Measurements from ENCODE around the gene KLHL2. TPM values are rescaled to one million over a fixed set of nuclear protein-coding genes. Genes with fewer than 3 reads are reported as not detected.
A peak's percentile ranks its signal among the peaks of the same experiment; 100 is the strongest.

KLHL2 gene
- total and polyA plus RNA-seq, 2 of the 13 experiments (the other 11 are each of a cell fraction or from before 2014, with no cell fraction given): 9.2 to 17.6 TPM

DNA sequence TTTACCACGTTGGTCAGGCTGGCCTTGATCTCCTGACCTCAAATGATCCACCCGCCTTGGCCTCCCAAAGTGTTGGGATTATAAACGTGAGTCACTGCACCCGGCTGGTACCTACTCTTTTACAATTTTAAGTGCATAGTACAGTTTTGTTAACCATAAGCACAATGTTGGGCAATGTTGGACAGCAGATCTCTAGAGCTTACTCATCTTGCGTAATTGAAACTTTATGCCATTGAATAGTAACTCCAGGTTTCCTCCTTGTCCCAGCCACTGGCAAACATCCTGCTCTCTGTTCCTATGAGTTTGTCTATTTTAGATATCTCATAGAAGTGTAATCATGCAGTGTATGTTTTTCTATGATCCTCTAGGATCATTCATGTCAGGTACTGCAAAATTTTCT, 162.2 kb downstream of the KLHL2 start (continued):
- TF ChIP-seq ZNF451 (CRISPR knock-in tag; IDR thresholded peaks at IDR 0.05) (no peak), AHDC1 (CRISPR knock-in tag; IDR thresholded peaks at IDR 0.05; ENCODE audit: borderline replicate concordance) (peak; percentile 99), ISX (CRISPR knock-in tag; conservative IDR thresholded peaks at IDR 0.05) (no peak), ZBTB7A (CRISPR knock-in tag; IDR thresholded peaks at IDR 0.05) (no peak), ZNF772 (CRISPR knock-in tag; IDR thresholded peaks at IDR 0.05) (no peak), SMAD1 (CRISPR knock-in tag; IDR thresholded peaks at IDR 0.05; ENCODE audit: borderline replicate concordance, low read depth) (no peak), DR1 (CRISPR knock-in tag; IDR thresholded peaks at IDR 0.05) (no peak), STAT5B (CRISPR knock-in tag; IDR thresholded peaks at IDR 0.05) (no peak), NR1H2 (CRISPR knock-in tag; IDR thresholded peaks at IDR 0.05; ENCODE audit: borderline replicate concordance, low read depth) (no peak), ZNF326 (CRISPR knock-in tag; IDR thresholded peaks at IDR 0.05; ENCODE audit: borderline replicate concordance) (no peak), ZNF773 (CRISPR knock-in tag; IDR thresholded peaks at IDR 0.05; ENCODE audit: borderline replicate concordance) (no peak), SP5 (CRISPR knock-in tag; IDR thresholded peaks at IDR 0.05; ENCODE audit: borderline replicate concordance, low read depth) (peak; percentile 30; the same call in 1 of the 2 replicates), RXRB (CRISPR knock-in tag; IDR thresholded peaks at IDR 0.05; ENCODE audit: borderline replicate concordance) (peak; percentile 87), ZBTB7B (CRISPR knock-in tag; IDR thresholded peaks at IDR 0.05) (0 out of 2 replicates have a peak, but pooled peaks have one; percentile 26), ZNF101 (CRISPR knock-in tag; IDR thresholded peaks at IDR 0.05; ENCODE audit: borderline replicate concordance, low read depth) (no peak), ZNF720 (CRISPR knock-in tag; IDR thresholded peaks at IDR 0.05) (no peak), POLR2G (IDR thresholded peaks at IDR 0.05; ENCODE audit: low read depth, low read length) (no peak), ZNF441 (CRISPR knock-in tag; IDR thresholded peaks at IDR 0.05; ENCODE audit: borderline replicate concordance) (0 out of 2 replicates have a peak, but pooled peaks have one; percentile 56), SNAI1 (CRISPR knock-in tag; IDR thresholded peaks at IDR 0.05; ENCODE audit: borderline replicate concordance) (peak; percentile 44; the same call in 1 of the 2 replicates), HNRNPUL1 (IDR thresholded peaks at IDR 0.05; ENCODE audit: low read depth, low read length) (no peak), ZNF737 (CRISPR knock-in tag; IDR thresholded peaks at IDR 0.05; ENCODE audit: borderline replicate concordance) (no peak), STAG1 (CRISPR knock-in tag; IDR thresholded peaks at IDR 0.05) (no peak)
- TF ChIP-seq, protein P1, sequence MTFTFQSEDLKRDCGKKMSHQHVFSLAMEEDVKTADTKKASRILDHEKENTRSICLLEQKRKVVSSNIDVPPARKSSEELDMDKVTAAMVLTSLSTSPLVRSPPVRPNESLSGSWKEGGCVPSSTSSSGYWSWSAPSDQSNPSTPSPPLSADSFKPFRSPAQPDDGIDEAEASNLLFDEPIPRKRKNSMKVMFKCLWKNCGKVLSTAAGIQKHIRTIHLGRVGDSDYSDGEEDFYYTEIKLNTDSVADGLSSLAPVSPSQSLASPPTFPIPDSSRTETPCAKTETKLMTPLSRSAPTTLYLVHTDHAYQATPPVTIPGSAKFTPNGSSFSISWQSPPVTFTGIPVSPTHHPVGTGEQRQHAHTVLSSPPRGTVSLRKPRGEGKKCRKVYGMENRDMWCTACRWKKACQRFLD (CRISPR knock-in tag; IDR thresholded peaks at IDR 0.05; ENCODE audit: borderline replicate concordance): no peak
- TF ChIP-seq, protein P2, sequence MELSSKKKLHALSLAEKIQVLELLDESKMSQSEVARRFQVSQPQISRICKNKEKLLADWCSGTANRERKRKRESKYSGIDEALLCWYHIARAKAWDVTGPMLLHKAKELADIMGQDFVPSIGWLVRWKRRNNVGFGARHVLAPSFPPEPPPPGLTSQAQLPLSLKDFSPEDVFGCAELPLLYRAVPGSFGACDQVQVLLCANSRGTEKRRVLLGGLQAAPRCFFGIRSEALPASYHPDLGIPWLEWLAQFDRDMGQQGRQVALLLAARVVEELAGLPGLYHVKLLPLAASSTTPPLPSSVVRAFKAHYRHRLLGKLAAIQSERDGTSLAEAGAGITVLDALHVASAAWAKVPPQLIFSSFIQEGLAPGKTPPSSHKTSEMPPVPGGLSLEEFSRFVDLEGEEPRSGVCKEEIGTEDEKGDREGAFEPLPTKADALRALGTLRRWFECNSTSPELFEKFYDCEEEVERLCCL (CRISPR knock-in tag; IDR thresholded peaks at IDR 0.05; ENCODE audit: borderline replicate concordance): no peak
